BLaER1 (cell line): ENCODE data around the gene DENND2A.
A peak's percentile ranks its signal among the peaks of the same experiment; 100 is the strongest.
"Not testable (repeated sequence)": the region's sequence is repeated elsewhere in the genome, so short reads cannot be mapped to it uniquely, and the experiment has no call there.

ENCODE experiments used
- H3K27ac ChIP-seq: shearing (Covaris generic); formaldehyde crosslinking; 2 replicates; pipeline ENCODE4 v1.8.1; 2022
- H3K27me3 ChIP-seq: shearing (Covaris generic); formaldehyde crosslinking; 2 replicates; pipeline ENCODE4 v1.8.1; 2022
- H3K36me3 ChIP-seq: shearing (Covaris generic); formaldehyde crosslinking; 2 replicates; pipeline ENCODE4 v1.8.1; 2022
- H3K4me1 ChIP-seq: shearing (Covaris generic); formaldehyde crosslinking; 2 replicates; pipeline ENCODE4 v1.8.1; 2022
- H3K4me2 ChIP-seq: shearing (Covaris generic); formaldehyde crosslinking; 2 replicates; pipeline ENCODE4 v1.8.1; 2022
- H3K4me3 ChIP-seq: shearing (Covaris generic); formaldehyde crosslinking; 2 replicates; pipeline ENCODE4 v1.8.1; 2022
- H3K9ac ChIP-seq: shearing (Covaris generic); formaldehyde crosslinking; 2 replicates; pipeline ENCODE4 v1.8.1; 2022
- H3K9me3 ChIP-seq: shearing (Covaris generic); formaldehyde crosslinking; 2 replicates; pipeline ENCODE4 v1.8.1; 2022
- H4K20me1 ChIP-seq: shearing (Covaris generic); formaldehyde crosslinking; 2 replicates; pipeline ENCODE4 v1.8.1; 2022
- Cebpa-rat ChIP-seq: shearing (Covaris generic); IDR thresholded peaks from 2 replicates; pipeline ENCODE4 v1.8.1; 2022

Gene DENND2A

GRCh38 chr7:140638173-140638791 lies 2.3 kb downstream of the DENND2A start:
- 0 out of 2 replicates have a peak overlapping the region, but pooled peaks have one; percentile 94 for H3K4me2 ChIP-seq
- no peak for TF ChIP-seq Cebpa-rat
- no peak overlapping the region for H3K4me3 ChIP-seq
- no peaks in the 10 kb centered on the region for H3K36me3 ChIP-seq
- peaks cover 27% of the 10 kb centered on the region for H3K27me3 ChIP-seq
- H3K9ac ChIP-seq, result no peak overlapping the region
- no peaks in the 10 kb centered on the region for H3K9me3 ChIP-seq
- H4K20me1 ChIP-seq, result peaks cover 7% of the 10 kb centered on the region; the same call in 1 of the 2 replicates
- peaks cover 40% of the 10 kb centered on the region for H3K4me1 ChIP-seq
- H3K27ac ChIP-seq, result no peak overlapping the region

- H3K4me3 ChIP-seq, result no peak overlapping the region
- H3K4me2 ChIP-seq, result no peak overlapping the region
- H3K27me3 ChIP-seq, result peaks cover 27% of the 10 kb centered on the region
- H3K27ac ChIP-seq, result no peak overlapping the region
- H3K36me3 ChIP-seq, result no peaks in the 10 kb centered on the region
- no peak for TF ChIP-seq Cebpa-rat
- H3K9me3 ChIP-seq, result no peaks in the 10 kb centered on the region
- peaks cover 34% of the 10 kb centered on the region for H3K4me1 ChIP-seq
- no peak overlapping the region for H3K9ac ChIP-seq
- peaks cover 7% of the 10 kb centered on the region; the same call in 1 of the 2 replicates for H4K20me1 ChIP-seq
These were observed 3.2 kb downstream of the DENND2A start for GRCh38 chr7:140637400-140637799.

GRCh38 chr7:140635816-140636215 lies 4.8 kb downstream of the DENND2A start:
- peaks cover 22% of the 10 kb centered on the region for H3K27me3 ChIP-seq
- H3K4me1 ChIP-seq, result peaks cover 18% of the 10 kb centered on the region
- H3K4me3 ChIP-seq, result no peak overlapping the region
- no peak for TF ChIP-seq Cebpa-rat
- no peak overlapping the region for H3K27ac ChIP-seq
- no peaks in the 10 kb centered on the region for H3K9me3 ChIP-seq
- peaks cover 7% of the 10 kb centered on the region; the same call in 1 of the 2 replicates for H4K20me1 ChIP-seq
- no peak overlapping the region for H3K4me2 ChIP-seq
- H3K36me3 ChIP-seq, result no peaks in the 10 kb centered on the region
- H3K9ac ChIP-seq, result no peak overlapping the region

- Histone ChIP-seq H3K9me3 (no peaks in the 10 kb centered on the region), H3K4me2 (no peak overlapping the region), H4K20me1 (peaks cover 7% of the 10 kb centered on the region; the same call in 1 of the 2 replicates), H3K27ac (no peak overlapping the region), H3K36me3 (no peaks in the 10 kb centered on the region), H3K4me1 (peaks cover 16% of the 10 kb centered on the region), H3K4me3 (no peak overlapping the region), H3K27me3 (peaks cover 20% of the 10 kb centered on the region), H3K9ac (no peak overlapping the region)
- TF ChIP-seq Cebpa-rat, result no peak
These were observed 5.3 kb downstream of the DENND2A start for GRCh38 chr7:140635345-140635744.

- Histone ChIP-seq H3K4me3 (no peak overlapping the region), H3K9ac (no peak overlapping the region), H3K9me3 (no peaks in the 10 kb centered on the region), H3K36me3 (no peaks in the 10 kb centered on the region), H3K27ac (no peak overlapping the region), H3K4me1 (no peaks in the 10 kb centered on the region), H4K20me1 (no peaks in the 10 kb centered on the region), H3K4me2 (no peak overlapping the region), H3K27me3 (no peaks in the 10 kb centered on the region)
- TF ChIP-seq Cebpa-rat, result no peak
These were observed 9.0 kb downstream of the DENND2A start for GRCh38 chr7:140631602-140632001.

GRCh38 chr7:140631021-140631420 lies 9.6 kb downstream of the DENND2A start:
- no peak for TF ChIP-seq Cebpa-rat

GRCh38 chr7:140625908-140626868 lies 14.4 kb downstream of the DENND2A start:
- Histone ChIP-seq H3K9ac (no peak overlapping the region), H3K36me3 (no peaks in the 10 kb centered on the region), H3K27ac (no peak overlapping the region)

More at GRCh38 chr7:140631021-140631420, 9.6 kb downstream of the DENND2A start:
- H4K20me1 ChIP-seq, result no peaks in the 10 kb centered on the region
- no peaks in the 10 kb centered on the region for H3K36me3 ChIP-seq
- H3K9ac ChIP-seq, result no peak overlapping the region
- H3K4me3 ChIP-seq, result no peak overlapping the region
- no peaks in the 10 kb centered on the region for H3K4me1 ChIP-seq
- no peaks in the 10 kb centered on the region for H3K27me3 ChIP-seq
- H3K27ac ChIP-seq, result no peak overlapping the region
- no peak overlapping the region for H3K4me2 ChIP-seq
- no peaks in the 10 kb centered on the region for H3K9me3 ChIP-seq

GRCh38 chr7:140625192-140625558 lies 15.4 kb downstream of the DENND2A start:
- not testable (repeated sequence) for H3K36me3 ChIP-seq, H3K9me3 ChIP-seq, H3K27ac ChIP-seq, H4K20me1 ChIP-seq, H3K9ac ChIP-seq, H3K4me1 ChIP-seq, H3K4me3 ChIP-seq, H3K27me3 ChIP-seq, H3K4me2 ChIP-seq

More at GRCh38 chr7:140625908-140626868, 14.4 kb downstream of the DENND2A start:
- Histone ChIP-seq H3K27me3 (no peaks in the 10 kb centered on the region), H3K4me1 (no peaks in the 10 kb centered on the region), H3K9me3 (no peaks in the 10 kb centered on the region), H4K20me1 (no peaks in the 10 kb centered on the region), H3K4me3 (no peak overlapping the region), H3K4me2 (no peak overlapping the region)
- no peak for TF ChIP-seq Cebpa-rat

GRCh38 chr7:140624392-140625191 lies 16.0 kb downstream of the DENND2A start:
- no peak overlapping the region for H3K27ac ChIP-seq
- H3K4me3 ChIP-seq, result no peak overlapping the region
- no peaks in the 10 kb centered on the region for H3K9me3 ChIP-seq
- TF ChIP-seq Cebpa-rat, result no peak
- no peaks in the 10 kb centered on the region for H3K4me1 ChIP-seq
- H3K27me3 ChIP-seq, result no peaks in the 10 kb centered on the region
- H3K36me3 ChIP-seq, result no peaks in the 10 kb centered on the region
- no peak overlapping the region for H3K9ac ChIP-seq
- no peak overlapping the region for H3K4me2 ChIP-seq
- no peaks in the 10 kb centered on the region for H4K20me1 ChIP-seq
